ENCODE results near the gene FBXL13.
"Not testable (repeated sequence)": the region's sequence is repeated elsewhere in the genome, so short reads cannot be mapped to it uniquely, and the experiment has no call there.

Gene FBXL13

DNA sequence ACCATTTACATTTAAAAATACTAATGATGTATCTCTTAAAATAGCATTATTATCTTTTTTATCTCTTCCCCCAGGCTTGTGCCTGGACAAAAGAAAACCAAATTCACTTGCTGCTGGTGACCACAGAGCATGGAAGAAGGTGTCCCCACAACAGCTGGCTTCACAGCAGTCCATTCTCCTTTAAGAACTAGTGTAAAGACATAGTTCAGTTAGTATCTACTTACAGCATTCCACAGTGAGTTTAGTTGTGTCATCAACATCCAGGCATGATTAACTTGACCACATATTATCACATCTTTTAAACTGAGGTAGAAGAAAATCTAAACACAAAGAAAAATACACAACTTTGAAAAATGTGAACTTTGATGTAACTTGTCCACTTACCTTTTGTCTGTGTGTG, 106.8 kb downstream of the FBXL13 start:
- H3K9me3 ChIP-seq (ENCODE audit: insufficient read depth, low read depth, low read length): no peaks in the 10 kb centered on the region
- H3K27me3 ChIP-seq (ENCODE audit: insufficient read depth, low read length): no peaks in the 10 kb centered on the region
- no peaks in the 10 kb centered on the region for H3K79me2 ChIP-seq (ENCODE audit: control insufficient read depth, insufficient read depth, low read length, poor library complexity)
- H2BK5ac ChIP-seq (ENCODE audit: low read depth, low read length, poor library complexity): no peak overlapping the region
- no peak overlapping the region for H3K18ac ChIP-seq (ENCODE audit: low read length)
- no peak overlapping the region for H3K23ac ChIP-seq (ENCODE audit: low read length)
- no peak overlapping the region for H2AK5ac ChIP-seq (ENCODE audit: low read length)
- no peak overlapping the region for H4K12ac ChIP-seq (ENCODE audit: low read depth, low read length)
- H3K4ac ChIP-seq (ENCODE audit: low read depth, low read length): no peak overlapping the region
- H3K79me1 ChIP-seq (ENCODE audit: low read length): no peaks in the 10 kb centered on the region
- no peak for DNase-seq
- H2BK120ac ChIP-seq (ENCODE audit: insufficient read depth, low read length, poor library complexity): no peak overlapping the region
- no peak overlapping the region for H2AFZ ChIP-seq (ENCODE audit: insufficient read depth, low read length, poor library complexity)
- no peak overlapping the region for H4K8ac ChIP-seq (ENCODE audit: low read depth, low read length)
- no peak overlapping the region for H4K91ac ChIP-seq (ENCODE audit: low read depth, low read length)
- H3K36me3 ChIP-seq (ENCODE audit: control insufficient read depth in 1 of 2, insufficient read depth in 2 of 2, low read length in 2 of 2): no peaks in the 10 kb centered on the region
- H3K4me1 ChIP-seq (ENCODE audit: control insufficient read depth in 1 of 2, insufficient read depth in 2 of 2, low read length in 2 of 2): no peaks in the 10 kb centered on the region
- H2BK12ac ChIP-seq (ENCODE audit: low read length): no peak overlapping the region
- H3K4me3 ChIP-seq (ENCODE audit: low read depth, low read length): no peak overlapping the region
- no peak overlapping the region for H3K14ac ChIP-seq (ENCODE audit: low read length)
- H3K9ac ChIP-seq (ENCODE audit: low read length): no peak overlapping the region
- H3K4me2 ChIP-seq (ENCODE audit: low read length): no peak overlapping the region
- no peak overlapping the region for H3K27ac ChIP-seq (ENCODE audit: low read depth, low read length)

- H4K12ac ChIP-seq (ENCODE audit: low read depth, low read length): no peak overlapping the region
- no peaks in the 10 kb centered on the region for H3K27me3 ChIP-seq (ENCODE audit: insufficient read depth, low read length)
- no peak overlapping the region for H3K18ac ChIP-seq (ENCODE audit: low read length)
- H2BK5ac ChIP-seq (ENCODE audit: low read depth, low read length, poor library complexity): no peak overlapping the region
- no peak overlapping the region for H4K91ac ChIP-seq (ENCODE audit: low read depth, low read length)
- H3K9ac ChIP-seq (ENCODE audit: low read length): no peak overlapping the region
- H2AK5ac ChIP-seq (ENCODE audit: low read length): no peak overlapping the region
- H3K14ac ChIP-seq (ENCODE audit: low read length): no peak overlapping the region
- H3K27ac ChIP-seq (ENCODE audit: low read depth, low read length): no peak overlapping the region
- H3K9me3 ChIP-seq (ENCODE audit: insufficient read depth, low read depth, low read length): no peaks in the 10 kb centered on the region
- WGBS (ENCODE audit: extremely low coverage, insufficient coverage, insufficient read length): no CpG with 5 or more reads among the region's 2 CpGs
- no peaks in the 10 kb centered on the region for H3K36me3 ChIP-seq (ENCODE audit: control insufficient read depth in 1 of 2, insufficient read depth in 2 of 2, low read length in 2 of 2)
- H2BK120ac ChIP-seq (ENCODE audit: insufficient read depth, low read length, poor library complexity): no peak overlapping the region
- no peaks in the 10 kb centered on the region for H3K79me2 ChIP-seq (ENCODE audit: control insufficient read depth, insufficient read depth, low read length, poor library complexity)
- no peak overlapping the region for H2BK12ac ChIP-seq (ENCODE audit: low read length)
- H3K4ac ChIP-seq (ENCODE audit: low read depth, low read length): no peak overlapping the region
- H4K8ac ChIP-seq (ENCODE audit: low read depth, low read length): no peak overlapping the region
- DNase-seq: no peak
- no peaks in the 10 kb centered on the region for H3K79me1 ChIP-seq (ENCODE audit: low read length)
- no peak overlapping the region for H3K4me3 ChIP-seq (ENCODE audit: low read depth, low read length)
- no peak overlapping the region for H3K23ac ChIP-seq (ENCODE audit: low read length)
- no peak overlapping the region for H3K4me2 ChIP-seq (ENCODE audit: low read length)
- H2AFZ ChIP-seq (ENCODE audit: insufficient read depth, low read length, poor library complexity): no peak overlapping the region
- no peaks in the 10 kb centered on the region for H3K4me1 ChIP-seq (ENCODE audit: control insufficient read depth in 1 of 2, insufficient read depth in 2 of 2, low read length in 2 of 2)
Observed at GRCh38 chr7:102966465-102966864, 108.1 kb downstream of the FBXL13 start.

- H3K9ac ChIP-seq (ENCODE audit: low read length); DNase-seq: not testable (repeated sequence)
Observed at GRCh38 chr7:102961993-102962392, 112.6 kb downstream of the FBXL13 start.

DNA sequence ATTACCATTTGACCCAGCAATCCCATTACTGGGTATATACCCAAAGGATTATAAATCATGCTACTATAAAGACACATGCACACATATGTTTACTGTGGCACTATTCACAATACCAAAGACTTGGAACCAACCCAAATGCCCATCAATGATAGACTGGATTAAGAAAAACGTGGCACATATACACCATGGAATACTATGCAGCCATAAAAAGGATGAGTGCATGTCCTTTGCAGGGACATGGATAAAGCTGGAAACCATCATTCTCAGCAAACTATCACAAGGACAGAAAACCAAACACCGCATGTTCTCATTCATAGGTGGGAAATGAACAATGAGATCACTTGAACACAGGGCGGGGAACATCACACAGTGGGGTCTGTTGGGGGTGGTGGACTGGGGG, 116.6 kb downstream of the FBXL13 start:
- not testable (repeated sequence) for H4K91ac ChIP-seq (ENCODE audit: low read depth, low read length); H2BK5ac ChIP-seq (ENCODE audit: low read depth, low read length, poor library complexity); H3K23ac ChIP-seq (ENCODE audit: low read length); H4K8ac ChIP-seq (ENCODE audit: low read depth, low read length); H2BK120ac ChIP-seq (ENCODE audit: insufficient read depth, low read length, poor library complexity); H3K27me3 ChIP-seq (ENCODE audit: insufficient read depth, low read length); H3K9me3 ChIP-seq (ENCODE audit: insufficient read depth, low read depth, low read length); H2AFZ ChIP-seq (ENCODE audit: insufficient read depth, low read length, poor library complexity); DNase-seq; H3K4me1 ChIP-seq (ENCODE audit: control insufficient read depth in 1 of 2, insufficient read depth in 2 of 2, low read length in 2 of 2); H3K14ac ChIP-seq (ENCODE audit: low read length); H3K79me2 ChIP-seq (ENCODE audit: control insufficient read depth, insufficient read depth, low read length, poor library complexity); H3K9ac ChIP-seq (ENCODE audit: low read length); H2AK5ac ChIP-seq (ENCODE audit: low read length); H3K27ac ChIP-seq (ENCODE audit: low read depth, low read length); H3K36me3 ChIP-seq (ENCODE audit: control insufficient read depth in 1 of 2, insufficient read depth in 2 of 2, low read length in 2 of 2); H3K79me1 ChIP-seq (ENCODE audit: low read length); H3K4me2 ChIP-seq (ENCODE audit: low read length); H3K4me3 ChIP-seq (ENCODE audit: low read depth, low read length); H3K18ac ChIP-seq (ENCODE audit: low read length); H2BK12ac ChIP-seq (ENCODE audit: low read length); H4K12ac ChIP-seq (ENCODE audit: low read depth, low read length); H3K4ac ChIP-seq (ENCODE audit: low read depth, low read length)
- WGBS (ENCODE audit: extremely low coverage, insufficient coverage, insufficient read length): no CpG with 5 or more reads among the region's 3 CpGs

More at GRCh38 chr7:102961993-102962392, 112.6 kb downstream of the FBXL13 start:
- H3K4me1 ChIP-seq (ENCODE audit: control insufficient read depth in 1 of 2, insufficient read depth in 2 of 2, low read length in 2 of 2); H3K79me2 ChIP-seq (ENCODE audit: control insufficient read depth, insufficient read depth, low read length, poor library complexity); H3K9me3 ChIP-seq (ENCODE audit: insufficient read depth, low read depth, low read length); H4K12ac ChIP-seq (ENCODE audit: low read depth, low read length); H3K36me3 ChIP-seq (ENCODE audit: control insufficient read depth in 1 of 2, insufficient read depth in 2 of 2, low read length in 2 of 2); H3K4me2 ChIP-seq (ENCODE audit: low read length); H3K27me3 ChIP-seq (ENCODE audit: insufficient read depth, low read length); H2BK12ac ChIP-seq (ENCODE audit: low read length); H3K18ac ChIP-seq (ENCODE audit: low read length); H2AFZ ChIP-seq (ENCODE audit: insufficient read depth, low read length, poor library complexity); H3K4me3 ChIP-seq (ENCODE audit: low read depth, low read length); H4K8ac ChIP-seq (ENCODE audit: low read depth, low read length); H2BK120ac ChIP-seq (ENCODE audit: insufficient read depth, low read length, poor library complexity); H2AK5ac ChIP-seq (ENCODE audit: low read length); H3K27ac ChIP-seq (ENCODE audit: low read depth, low read length); H2BK5ac ChIP-seq (ENCODE audit: low read depth, low read length, poor library complexity); H3K4ac ChIP-seq (ENCODE audit: low read depth, low read length); H3K23ac ChIP-seq (ENCODE audit: low read length); H3K14ac ChIP-seq (ENCODE audit: low read length); H4K91ac ChIP-seq (ENCODE audit: low read depth, low read length); H3K79me1 ChIP-seq (ENCODE audit: low read length): not testable (repeated sequence)
- WGBS (ENCODE audit: extremely low coverage, insufficient coverage, insufficient read length): no CpG with 5 or more reads among the region's 2 CpGs
